Activated naive CD4-positive, alpha-beta T cell treated with anti-CD3 and anti-CD28 coated beads for 36 hours (primary cell): ENCODE results near the gene TMEM242. TPM values are rescaled to one million over a fixed set of nuclear protein-coding genes. Genes with fewer than 3 reads are reported as not detected.
"Not testable (repeated sequence)": the region's sequence is repeated elsewhere in the genome, so short reads cannot be mapped to it uniquely, and the experiment has no call there.

Experiments used
- CTCF ChIA-PET: fragments of 350-600 bp; sonication (Branson Sonifier 250); formaldehyde crosslinking; loops from one replicate; lab custom pipeline; 2021; ENCODE audit warnings: antibody characterized with exemption; lab: Charles Lee
- DNase-seq: peaks from one replicate; pipeline ENCODE4 v3.0.0-alpha.2; 2020
- H3K27ac Mint-ChIP-seq: one replicate; pipeline ENCODE4 v1.8.0; 2021; ENCODE audit warnings: mild to moderate bottlenecking, mixed read lengths
- H3K27me3 Mint-ChIP-seq: one replicate; pipeline ENCODE4 v1.8.0; 2021; ENCODE audit warnings: low read depth, mixed read lengths
- H3K36me3 Mint-ChIP-seq: one replicate; pipeline ENCODE4 v1.8.0; 2021; ENCODE audit warnings: low read depth, mixed read lengths
- H3K4me1 Mint-ChIP-seq: one replicate; pipeline ENCODE4 v1.8.0; 2021; ENCODE audit warnings: low read depth, mixed read lengths
- H3K4me3 Mint-ChIP-seq: one replicate; pipeline ENCODE4 v1.8.0; 2021; ENCODE audit warnings: mild to moderate bottlenecking, moderate library complexity, mixed read lengths
- H3K9me3 Mint-ChIP-seq: one replicate; pipeline ENCODE4 v1.8.0; 2021; ENCODE audit warnings: mixed read lengths
- intact Hi-C: fragments of 100-400 bp; cut with micrococcal nuclease; formaldehyde crosslinking; loops from one replicate; pipeline ENCODE4 v1.15.1; 2023
- total RNA-seq, 2 experiments: library from RNA; stranded (reverse); gene quantifications; one replicate each; pipeline ENCODE4 v1.2.3, GENCODE V29; 2021

The TMEM242 gene
- total RNA-seq, 2 experiments from 2014 or later, result 9.3 to 10.3 TPM

DNA sequence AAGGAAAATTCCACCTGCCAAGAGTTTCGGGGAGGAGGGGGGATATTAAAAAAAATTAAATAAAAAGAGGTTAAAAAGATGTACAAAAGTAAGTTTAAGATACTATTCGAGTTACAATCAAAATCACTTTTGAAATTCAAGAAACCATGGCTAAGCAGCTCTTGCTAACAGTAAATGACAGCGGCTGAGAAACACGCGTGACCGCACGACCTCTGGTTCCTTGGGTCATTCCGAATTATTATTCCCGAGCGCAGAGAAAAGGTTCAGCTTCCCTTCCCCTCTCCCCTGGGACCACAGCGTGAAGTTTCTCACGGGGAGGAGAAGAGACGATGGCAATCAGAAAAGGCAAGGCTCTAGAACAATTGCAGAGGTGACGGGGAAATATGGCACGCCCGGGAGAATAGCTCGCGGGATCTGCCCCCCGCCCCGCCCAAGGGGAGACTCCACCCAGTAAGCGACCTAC is 496 bp downstream of the TMEM242 start:
- intact Hi-C loops, result loop anchor here (1.0 to 5.0 kb wide), 6 partner anchors 44 to 845 kb away; partner anchors contain the start of genes GTF2H5 and SERAC1
- peak overlapping the region; percentile 94 for H3K4me3 Mint-ChIP-seq
- CTCF ChIA-PET, result interaction anchor here (0.9 to 4.5 kb wide), 7 partner anchors 7 to 434 kb away, joined by 3 to 38 read pairs (median 4); no protein-coding TSS in a partner anchor
- DNase-seq, result peak; percentile 71
- H3K4me1 Mint-ChIP-seq, result peaks cover 18% of the 10 kb centered on the region
- H3K36me3 Mint-ChIP-seq, result peaks cover 5% of the 10 kb centered on the region
- peak overlapping the region; percentile 80 for H3K27ac Mint-ChIP-seq
- peaks cover 19% of the 10 kb centered on the region for H3K27me3 Mint-ChIP-seq
- no peaks in the 10 kb centered on the region for H3K9me3 Mint-ChIP-seq

DNA sequence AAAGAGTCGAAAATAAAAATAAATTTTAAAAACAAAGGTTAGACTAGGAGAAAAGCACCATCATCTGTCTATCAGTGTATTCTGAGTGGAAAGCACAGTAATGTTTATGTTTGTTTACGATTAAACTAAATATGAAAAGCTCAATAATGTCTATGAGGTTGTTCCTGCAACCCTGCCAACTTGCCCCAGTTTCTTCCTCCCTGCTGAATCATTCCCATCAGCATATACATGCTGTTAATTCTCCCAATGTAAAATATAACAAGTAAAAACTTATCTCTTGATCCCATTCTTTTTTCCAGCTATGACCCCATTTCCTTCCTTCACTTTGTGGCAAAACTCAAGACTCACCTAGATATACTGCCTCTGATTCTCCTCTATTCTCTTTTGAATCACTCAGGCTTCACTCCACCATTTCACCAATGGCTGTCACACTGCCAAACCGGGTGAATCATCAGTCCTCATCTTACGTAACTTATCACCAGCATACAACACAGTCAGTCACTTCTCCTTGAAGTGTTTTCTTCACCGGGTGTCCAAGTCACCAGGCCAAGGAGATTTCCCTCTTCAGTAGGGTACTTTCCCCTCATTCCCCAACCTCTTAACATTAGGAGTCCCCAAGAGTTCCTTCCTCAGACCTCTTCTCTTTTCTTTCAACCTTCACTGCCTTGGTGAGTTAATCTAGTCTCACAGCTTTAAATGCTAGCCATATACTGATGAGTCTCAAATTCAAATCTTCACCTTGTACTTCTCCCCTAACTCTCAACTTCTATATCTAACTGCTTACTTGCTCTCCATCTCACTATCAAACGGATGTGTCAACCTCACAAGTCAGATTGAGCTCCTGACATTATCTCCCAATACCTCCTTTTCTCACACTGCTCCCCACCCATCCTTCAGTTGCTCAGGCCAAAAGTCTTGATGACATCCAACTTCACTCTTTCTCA is 6.2 kb downstream of the TMEM242 start:
- Mint-ChIP-seq H3K27ac (peak overlapping the region; percentile 54), H3K36me3 (peaks cover 16% of the 10 kb centered on the region), H3K4me3 (no peak overlapping the region), H3K9me3 (no peaks in the 10 kb centered on the region), H3K4me1 (peaks cover 19% of the 10 kb centered on the region), H3K27me3 (no peaks in the 10 kb centered on the region)
- intact Hi-C loops, result no loop called here
- peak; percentile 74 for DNase-seq
- CTCF ChIA-PET, result interaction anchor here (0.9 to 4.1 kb wide), 8 partner anchors 7 to 556 kb away, joined by 3 to 42 read pairs (median 4); partner anchors contain the start of gene TMEM242

DNA sequence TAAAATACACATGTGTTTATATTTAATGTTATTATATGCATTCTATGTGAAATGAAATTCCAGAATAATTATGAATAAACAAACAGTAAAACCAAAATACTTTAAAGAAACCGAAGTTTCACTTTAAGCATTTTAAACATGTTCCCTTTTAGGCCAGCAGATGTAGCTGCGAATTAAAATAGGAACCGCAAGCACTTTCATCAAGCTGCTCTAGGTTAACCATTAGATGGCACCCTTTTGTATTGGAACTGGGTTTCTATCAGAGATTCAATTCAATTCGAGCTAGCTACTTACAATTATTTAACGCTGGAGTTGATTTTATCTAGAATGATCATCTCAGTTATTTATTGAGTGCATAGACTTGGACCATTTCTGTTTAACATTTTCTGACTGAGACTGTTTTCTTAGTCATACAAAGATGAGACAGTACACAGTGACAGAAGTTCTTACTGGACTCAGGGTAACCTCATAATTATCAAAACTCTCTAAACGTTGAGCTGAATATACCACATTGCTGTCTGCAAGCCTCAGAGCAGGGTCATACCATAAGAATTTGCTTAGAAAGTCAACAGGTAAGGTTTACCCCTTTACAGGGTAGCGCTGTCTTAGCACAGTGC is 8.5 kb downstream of the TMEM242 start:
- Mint-ChIP-seq H3K4me1 (peaks cover 12% of the 10 kb centered on the region), H3K27me3 (no peaks in the 10 kb centered on the region), H3K36me3 (peaks cover 14% of the 10 kb centered on the region), H3K4me3 (no peak overlapping the region), H3K27ac (no peak overlapping the region), H3K9me3 (no peaks in the 10 kb centered on the region)
- intact Hi-C loops, result loop anchor here (1.0 to 2.0 kb wide), 6 partner anchors 20 to 818 kb away; no protein-coding TSS in a partner anchor
- CTCF ChIA-PET, result interaction anchor here (0.6 to 4.1 kb wide), 28 partner anchors 9 to 759 kb away, joined by 3 to 42 read pairs (median 4); partner anchors contain the start of gene TMEM242
- DNase-seq, result peak; percentile 30

DNA sequence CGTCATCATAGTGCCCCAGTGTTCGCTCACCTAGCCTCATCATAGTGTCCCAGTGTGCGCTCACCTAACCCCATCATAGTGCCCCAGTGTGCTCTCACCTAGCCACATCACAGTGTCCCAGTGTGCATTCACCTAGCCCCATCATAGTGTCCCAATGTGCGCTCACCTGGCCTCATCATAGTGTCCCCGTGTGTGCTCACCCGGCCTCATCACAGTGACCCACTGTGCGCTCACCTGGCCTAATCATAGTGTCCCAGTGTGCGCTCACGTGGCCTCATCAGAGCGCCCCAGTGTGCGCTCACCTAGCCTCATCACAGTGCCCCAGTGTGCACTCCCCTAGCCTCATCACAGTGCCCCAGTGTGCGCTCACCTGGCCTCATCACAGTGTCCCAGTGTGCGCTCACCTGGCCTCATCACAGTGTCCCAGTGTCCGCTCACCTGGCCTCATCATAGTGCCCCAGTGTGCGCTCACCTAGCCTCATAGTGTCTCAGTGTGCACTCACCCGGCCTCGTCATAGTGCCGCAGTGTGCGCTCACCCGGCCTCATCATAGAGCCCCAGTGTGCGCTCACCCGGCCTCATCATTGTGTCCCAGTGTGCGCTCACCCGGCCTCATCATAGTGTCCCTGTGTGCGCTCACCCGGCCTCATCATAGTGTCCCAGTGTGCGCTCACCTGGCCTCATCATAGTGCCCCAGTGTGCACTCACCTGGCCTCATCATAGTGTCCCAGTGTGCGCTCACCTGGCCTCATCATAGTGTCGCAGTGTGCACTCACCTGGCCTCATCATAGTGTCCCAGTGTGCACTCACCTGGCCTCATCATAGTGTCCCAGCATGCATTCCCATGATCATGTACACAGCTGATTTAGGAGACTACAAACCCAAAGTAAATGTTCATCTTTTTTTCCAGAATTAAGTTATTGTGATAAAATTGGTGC is 9.5 kb downstream of the TMEM242 start:
- H3K4me3 Mint-ChIP-seq, result no peak overlapping the region
- no peak for DNase-seq
- no peak overlapping the region for H3K27ac Mint-ChIP-seq
- H3K4me1 Mint-ChIP-seq, result peaks cover 12% of the 10 kb centered on the region
- intact Hi-C loops, result loop anchor here (1.0 to 2.0 kb wide), 6 partner anchors 22 to 819 kb away; no protein-coding TSS in a partner anchor
- H3K27me3 Mint-ChIP-seq, result no peaks in the 10 kb centered on the region
- H3K9me3 Mint-ChIP-seq, result no peaks in the 10 kb centered on the region
- CTCF ChIA-PET, result interaction anchor here (0.6 to 4.1 kb wide), 19 partner anchors 8 to 1434 kb away, joined by 3 to 42 read pairs (median 5); partner anchors contain the start of gene TMEM242
- H3K36me3 Mint-ChIP-seq, result peaks cover 14% of the 10 kb centered on the region

DNA sequence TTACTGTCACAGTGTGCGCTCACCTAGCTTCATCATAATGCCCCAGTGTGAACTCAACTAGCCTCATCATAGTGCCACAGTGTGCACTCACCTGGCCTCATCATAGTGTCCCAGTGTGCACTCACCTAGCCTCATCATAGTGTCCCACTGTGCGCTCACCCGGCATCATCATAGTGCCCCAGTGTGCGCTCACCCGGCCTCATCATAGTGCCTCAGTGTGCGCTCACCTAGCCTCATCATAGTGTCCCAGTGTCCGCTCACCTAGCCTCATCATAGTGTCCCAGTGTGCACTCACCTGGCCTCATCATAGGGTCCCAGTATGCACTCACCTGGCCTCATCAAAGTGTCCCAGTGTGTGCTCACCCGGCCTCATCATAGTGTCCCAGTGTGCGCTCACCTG is 10.6 kb downstream of the TMEM242 start:
- H3K27me3 Mint-ChIP-seq, result no peaks in the 10 kb centered on the region
- peaks cover 11% of the 10 kb centered on the region for H3K36me3 Mint-ChIP-seq
- H3K4me3 Mint-ChIP-seq, result no peak overlapping the region
- H3K9me3 Mint-ChIP-seq, result no peaks in the 10 kb centered on the region
- H3K27ac Mint-ChIP-seq, result no peak overlapping the region
- no peak for DNase-seq
- intact Hi-C loops, result no loop called here
- CTCF ChIA-PET, result no interaction called here
- H3K4me1 Mint-ChIP-seq, result peaks cover 11% of the 10 kb centered on the region

DNA sequence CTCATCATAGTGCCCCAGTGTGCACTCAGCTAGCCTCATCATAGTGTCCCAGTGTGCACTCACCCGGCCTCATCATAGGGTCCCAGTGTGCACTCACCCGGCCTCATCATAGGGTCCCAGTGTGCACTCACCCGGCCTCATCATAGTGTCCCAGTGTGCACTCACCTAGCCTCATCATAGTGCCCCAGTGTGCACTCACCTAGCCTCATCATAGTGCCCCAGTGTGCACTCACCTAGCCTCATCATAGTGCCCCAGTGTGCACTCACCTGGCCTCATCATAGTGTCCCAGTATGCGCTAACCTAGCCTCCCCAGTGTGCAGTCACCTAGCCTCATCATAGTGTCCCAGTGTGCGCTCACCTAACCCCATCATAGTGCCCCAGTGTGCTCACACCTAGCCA is 12.6 kb downstream of the TMEM242 start:
- H3K36me3 Mint-ChIP-seq, CTCF ChIA-PET, H3K27ac Mint-ChIP-seq, DNase-seq, intact Hi-C loops, H3K27me3 Mint-ChIP-seq, H3K4me1 Mint-ChIP-seq, H3K9me3 Mint-ChIP-seq, H3K4me3 Mint-ChIP-seq: not testable (repeated sequence)

DNA sequence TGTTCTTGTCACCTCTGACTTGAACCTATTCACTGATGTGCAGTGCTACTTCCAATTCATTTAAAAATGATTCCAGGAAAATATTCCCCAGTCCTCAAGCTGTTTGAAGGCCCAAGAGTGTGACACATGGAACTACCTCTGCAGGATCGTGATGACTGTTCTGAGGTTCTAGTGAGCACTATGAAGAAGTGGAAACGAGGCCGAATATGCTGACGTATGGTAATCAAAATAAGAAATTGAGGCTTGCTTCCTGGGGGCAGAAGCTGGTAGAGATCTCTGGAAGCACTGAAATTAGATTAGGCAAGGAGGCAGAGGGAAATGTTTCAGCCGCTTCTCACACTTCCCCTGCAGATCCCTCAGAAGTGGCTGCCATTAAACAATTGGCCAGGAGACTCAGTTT is 15.7 kb downstream of the TMEM242 start:
- no peak overlapping the region for H3K4me3 Mint-ChIP-seq
- no peak for DNase-seq
- H3K27me3 Mint-ChIP-seq, result no peaks in the 10 kb centered on the region
- CTCF ChIA-PET, result interaction anchor here (0.7 kb wide), 1 partner anchor 765 kb away, joined by 3 read pairs; no protein-coding TSS in a partner anchor
- intact Hi-C loops, result no loop called here
- no peak overlapping the region for H3K27ac Mint-ChIP-seq
- peaks cover under 1% of the 10 kb centered on the region for H3K36me3 Mint-ChIP-seq
- no peaks in the 10 kb centered on the region for H3K9me3 Mint-ChIP-seq
- peaks cover 3% of the 10 kb centered on the region for H3K4me1 Mint-ChIP-seq

DNA sequence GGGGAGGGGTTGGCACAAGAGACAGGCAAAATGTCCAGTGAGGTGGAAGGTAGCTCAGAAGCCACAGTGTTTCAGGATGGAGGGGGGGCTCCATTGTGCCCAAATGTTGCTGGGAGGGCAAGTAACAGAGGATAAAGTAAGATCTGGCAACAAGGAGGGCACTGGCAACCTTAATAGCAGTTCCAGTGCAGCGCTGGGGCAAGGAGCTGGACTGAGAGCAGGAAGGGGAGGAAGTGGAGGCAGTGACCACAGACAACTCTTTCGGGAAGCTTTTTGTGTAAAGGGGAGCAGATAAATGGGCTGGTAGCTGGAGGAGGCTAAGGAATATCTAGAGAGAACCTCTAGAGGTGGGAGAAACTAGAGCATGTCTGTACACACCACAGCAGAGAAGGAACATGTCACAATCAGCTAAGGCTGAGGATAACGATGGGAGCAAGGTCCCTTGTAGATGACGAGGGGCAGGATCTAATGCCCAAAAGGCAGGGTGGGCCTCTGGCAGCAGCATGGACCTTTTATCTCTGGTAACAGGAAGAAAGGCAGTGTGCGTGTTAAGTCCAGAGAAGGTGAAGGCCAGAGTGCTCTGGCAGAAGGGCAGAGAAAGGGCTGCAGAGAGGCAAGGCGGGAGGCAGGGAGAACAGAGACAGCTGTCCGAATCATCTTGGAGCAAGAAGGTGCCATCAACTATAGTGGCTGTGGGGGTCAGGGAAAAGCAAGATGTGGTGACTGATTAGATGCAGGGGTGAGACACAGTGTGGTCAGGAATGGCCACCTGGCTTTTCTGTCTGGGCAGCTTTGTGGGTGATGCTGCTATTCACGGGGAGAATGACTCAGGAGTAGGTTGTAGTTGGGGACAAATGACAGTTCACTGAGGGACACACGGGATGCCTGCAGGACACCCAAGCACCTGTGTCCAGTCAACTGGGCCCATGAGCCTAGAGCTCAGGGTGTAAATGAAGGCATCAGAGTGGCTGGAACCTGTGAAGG is 17.4 kb downstream of the TMEM242 start:
- Mint-ChIP-seq H3K36me3 (no peaks in the 10 kb centered on the region), H3K4me3 (no peak overlapping the region), H3K27ac (no peak overlapping the region), H3K9me3 (no peaks in the 10 kb centered on the region), H3K4me1 (peaks cover 3% of the 10 kb centered on the region), H3K27me3 (no peaks in the 10 kb centered on the region)
- intact Hi-C loops, result no loop called here
- CTCF ChIA-PET, result interaction anchor here (0.9 kb wide), 2 partner anchors 9 to 362 kb away, joined by 3 to 4 read pairs; no protein-coding TSS in a partner anchor
- no peak for DNase-seq

DNA sequence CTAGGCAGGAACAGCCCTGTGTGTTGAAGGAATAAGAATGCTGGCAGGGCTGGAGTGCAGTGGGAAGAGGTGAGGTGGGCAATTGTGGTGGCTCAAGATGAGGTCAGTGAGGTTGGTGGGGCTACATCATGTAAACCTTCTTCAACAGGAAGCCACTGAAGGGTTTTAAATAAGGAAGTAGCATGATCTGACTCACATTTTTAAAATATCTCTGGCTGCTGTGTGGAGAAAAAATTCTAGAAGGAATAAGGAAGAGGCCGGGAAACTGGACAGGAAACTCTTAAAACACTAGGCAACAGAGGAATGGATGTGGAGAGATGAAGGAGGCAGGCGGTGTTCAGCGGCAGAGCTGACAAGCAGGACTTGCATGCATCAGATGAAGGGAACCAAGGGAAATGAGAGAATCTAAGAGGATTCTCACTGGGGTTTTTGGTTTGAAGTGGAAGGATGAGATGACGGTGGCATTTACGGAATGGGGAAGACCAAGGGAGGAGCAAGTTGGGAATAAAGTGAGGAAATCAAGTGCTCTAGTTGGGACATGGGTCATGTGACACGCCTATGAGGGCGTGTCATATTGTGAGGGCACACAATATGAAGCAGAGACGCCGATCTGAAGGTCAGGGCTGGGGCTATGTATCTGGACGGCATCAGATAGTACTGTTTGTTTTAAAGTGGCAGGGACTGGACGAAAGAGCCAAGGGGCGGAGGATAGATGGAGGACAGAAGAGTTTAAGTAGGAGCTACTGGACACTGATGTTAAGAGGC is 18.2 kb downstream of the TMEM242 start:
- DNase-seq, result no peak
- intact Hi-C loops, result no loop called here
- CTCF ChIA-PET, result interaction anchor here (0.9 kb wide), 2 partner anchors 10 to 363 kb away, joined by 3 to 4 read pairs; no protein-coding TSS in a partner anchor
- no peak overlapping the region for H3K27ac Mint-ChIP-seq
- peaks cover 3% of the 10 kb centered on the region for H3K4me1 Mint-ChIP-seq
- H3K27me3 Mint-ChIP-seq, result no peaks in the 10 kb centered on the region
- no peak overlapping the region for H3K4me3 Mint-ChIP-seq
- peaks cover 1% of the 10 kb centered on the region for H3K36me3 Mint-ChIP-seq
- H3K9me3 Mint-ChIP-seq, result no peaks in the 10 kb centered on the region

DNA sequence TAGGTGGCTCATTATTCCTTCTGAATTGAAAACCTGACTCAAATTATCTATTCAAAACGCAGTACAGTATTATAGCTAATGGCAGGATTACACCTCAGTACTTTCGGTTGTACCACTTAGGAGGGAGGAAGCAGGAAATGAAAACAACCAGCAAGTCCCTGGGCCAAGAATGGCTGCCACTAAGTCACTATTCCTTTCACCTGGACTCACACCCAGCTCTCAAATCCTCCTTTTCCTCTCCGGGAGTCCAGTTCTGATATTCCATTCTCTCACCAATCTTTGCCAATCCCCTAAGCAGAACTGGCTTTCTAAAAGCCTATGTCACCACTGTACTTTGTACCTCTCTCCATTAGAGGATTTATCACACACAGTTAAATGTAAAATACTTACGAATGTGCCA is 20.6 kb downstream of the TMEM242 start:
- H3K9me3 Mint-ChIP-seq, result no peaks in the 10 kb centered on the region
- H3K27ac Mint-ChIP-seq, result no peak overlapping the region
- H3K27me3 Mint-ChIP-seq, result no peaks in the 10 kb centered on the region
- peaks cover 3% of the 10 kb centered on the region for H3K4me1 Mint-ChIP-seq
- intact Hi-C loops, result no loop called here
- peaks cover 7% of the 10 kb centered on the region for H3K36me3 Mint-ChIP-seq
- H3K4me3 Mint-ChIP-seq, result no peak overlapping the region
- DNase-seq, result no peak
- CTCF ChIA-PET, result interaction anchor here (1.1 to 1.2 kb wide), 2 partner anchors 12 to 67 kb away, joined by 3 to 6 read pairs; no protein-coding TSS in a partner anchor
